OCI-LY7 (cell line): Measurements from ENCODE around the gene EPHA10.

Experiments
- CTCF ChIP-seq: fragments of 200-600 bp; sonication (generic); conservative IDR thresholded peaks from 2 replicates; pipeline ENCODE4 v1.5.1; 2014; ENCODE audit warnings: mild to moderate bottlenecking, antibody characterized with exemption, low read length, moderate library complexity, mixed read lengths
- EZH2phosphoT487 ChIP-seq: fragments of 200-600 bp; sonication (generic); IDR thresholded peaks from 2 replicates; pipeline ENCODE4 v1.6.1; 2018; ENCODE audit warnings: low read depth, borderline replicate concordance, mild to moderate bottlenecking, mixed run types, antibody characterized with exemption, low read length, moderate library complexity, mixed read lengths

- TF ChIP-seq CTCF = no peak
- TF ChIP-seq EZH2phosphoT487 = no peak
Measured at GRCh38 chr1:37677143-37677439, 87.8 kb downstream of the EPHA10 start.
